Activated CD8-positive, alpha-beta memory T cell treated with anti-CD3 and anti-CD28 coated beads, Interleukin-2, amount 50 U/mL, for 1 hour (primary cell): ENCODE data around the gene NDUFA8.

Experiments
- DNase-seq: peaks from one replicate; pipeline ENCODE4 v3.0.0-alpha.2; 2020; ENCODE audit errors: extremely low read depth

The NDUFA8 gene

GRCh38 chr9:122184551-122184950 lies 25.0 kb upstream of the NDUFA8 start:
- no peak for DNase-seq

GRCh38 chr9:122183501-122183900 lies 23.9 kb upstream of the NDUFA8 start:
- DNase-seq: no peak

GRCh38 chr9:122180633-122181032 lies 21.1 kb upstream of the NDUFA8 start:
- no peak for DNase-seq

GRCh38 chr9:122179690-122180074 lies 20.1 kb upstream of the NDUFA8 start:
- no peak for DNase-seq

- DNase-seq: no peak
Measured at GRCh38 chr9:122179054-122179689, 19.6 kb upstream of the NDUFA8 start.

- DNase-seq: no peak
Measured at GRCh38 chr9:122176916-122177315, 17.3 kb upstream of the NDUFA8 start.

GRCh38 chr9:122173670-122174069 lies 14.1 kb upstream of the NDUFA8 start:
- DNase-seq: no peak

GRCh38 chr9:122172131-122172530 lies 12.6 kb upstream of the NDUFA8 start:
- no peak for DNase-seq

GRCh38 chr9:122168356-122168755 lies 8.8 kb upstream of the NDUFA8 start:
- no peak for DNase-seq

- no peak for DNase-seq
Measured at GRCh38 chr9:122164286-122164685, 4.7 kb upstream of the NDUFA8 start.

- no peak for DNase-seq
Measured at GRCh38 chr9:122162415-122162814, 2.8 kb upstream of the NDUFA8 start.

GRCh38 chr9:122159925-122160246 lies 307 bp upstream of the NDUFA8 start:
- DNase-seq: no peak

- DNase-seq: no peak
Measured at GRCh38 chr9:122158202-122158601, 1.4 kb downstream of the NDUFA8 start.

GRCh38 chr9:122155796-122156195 lies 3.8 kb downstream of the NDUFA8 start:
- no peak for DNase-seq

- no peak for DNase-seq
Measured at GRCh38 chr9:122151267-122151828, 8.2 kb downstream of the NDUFA8 start.

GRCh38 chr9:122145592-122145863 lies 14.1 kb downstream of the NDUFA8 start:
- DNase-seq: no peak

GRCh38 chr9:122144836-122145591 lies 14.6 kb downstream of the NDUFA8 start:
- no peak for DNase-seq

GRCh38 chr9:122143876-122144405 lies 15.6 kb downstream of the NDUFA8 start:
- DNase-seq: no peak

GRCh38 chr9:122143296-122143695 lies 16.3 kb downstream of the NDUFA8 start:
- DNase-seq: no peak

GRCh38 chr9:122141671-122142070 lies 17.9 kb downstream of the NDUFA8 start:
- DNase-seq: no peak

- no peak for DNase-seq
Measured at GRCh38 chr9:122140368-122141193, 19.0 kb downstream of the NDUFA8 start.

- DNase-seq: no peak
Measured at GRCh38 chr9:122138560-122139268, 20.9 kb downstream of the NDUFA8 start.
